Endothelial cell of umbilical vein (primary cell): ENCODE measurements around the gene NRXN3. TPM values are rescaled to one million over a fixed set of nuclear protein-coding genes. Genes with fewer than 3 reads are reported as not detected.

Experiments used
- BruUV-seq: library from RNA; stranded (reverse); fragments of 400-500 nt; replicated peaks from 2 replicates; lab custom pipeline; 2021; lab: Mats Ljungman, UMichigan
- CTCF ChIA-PET: fragments of 300-600, 350-600 bp; sonication (Branson Sonifier 250); formaldehyde crosslinking; loops from one replicate; lab custom pipeline; 2021; ENCODE audit warnings: antibody characterized with exemption, inconsistent platforms; lab: Charles Lee
- POLR2A ChIA-PET: fragments of 300-600, 350-600 bp; sonication (Branson Sonifier 250); formaldehyde crosslinking; loops from one replicate; lab custom pipeline; 2021; ENCODE audit warnings: antibody characterized with exemption, inconsistent platforms; lab: Charles Lee
- DNase-seq: peaks from one replicate; pipeline ENCODE4 v3.0.0-alpha.2; 2011; ENCODE audit warnings: low read depth, low spot score
- FAIRE-seq: peaks from 2 replicates; lab custom pipeline; 2011; peaks lifted over from hg19 to GRCh38; lab: Jason Lieb, UNC
- H2AFZ ChIP-seq: 2 replicates; pipeline ENCODE4 v1.6.0; 2012; ENCODE audit warnings: low read depth, low read length, control low read depth, inconsistent platforms
- H3K27ac ChIP-seq: 2 replicates; pipeline ENCODE4 v1.5.1; 2011; ENCODE audit warnings: low read depth, mild to moderate bottlenecking, control low read depth, low read length, moderate library complexity; ENCODE audit not compliant: insufficient read depth
- H3K27me3 ChIP-seq, 2 experiments: 2 replicates each; pipeline versions ENCODE4 v1.6.0 to v1.6.1; 2011; ENCODE audit warnings: low read length in 2 of 2, mixed read lengths in 1 of 2; ENCODE audit not compliant: control insufficient read depth in 2 of 2, insufficient read depth in 2 of 2
- H3K36me3 ChIP-seq, 2 experiments: 2 replicates in 1 of 2; 3 replicates in 1 of 2; pipeline ENCODE4 v1.5.1; 2011; ENCODE audit warnings: low read length in 2 of 2, mild to moderate bottlenecking in 1 of 2, moderate library complexity in 1 of 2; ENCODE audit not compliant: control insufficient read depth in 2 of 2, insufficient read depth in 2 of 2; ENCODE audit errors: extremely low read depth in 1 of 2
- H3K4me1 ChIP-seq: 3 replicates; pipeline ENCODE4 v1.5.1; 2011; ENCODE audit warnings: mild to moderate bottlenecking, low read length; ENCODE audit not compliant: control insufficient read depth, insufficient read depth; ENCODE audit errors: extremely low read depth
- H3K4me2 ChIP-seq: 2 replicates; pipeline ENCODE4 v1.6.1; 2011; ENCODE audit warnings: low read length, control low read depth, mixed read lengths; ENCODE audit not compliant: insufficient read depth
- H3K4me3 ChIP-seq, 3 experiments: fragments of 200-600 bp in 1 of 3; sonication (generic), shearing (Covaris generic) in 1 of 3; replicated peaks in 1 of 3; 2 replicates each; pipeline ENCODE4 v1.5.1; 2011 to 2016; ENCODE audit warnings: control low read depth in 3 of 3, low read length in 3 of 3, mild to moderate bottlenecking in 2 of 3, inconsistent platforms in 1 of 3, low read depth in 1 of 3, moderate library complexity in 1 of 3; ENCODE audit not compliant: insufficient read depth in 1 of 3
- H3K79me2 ChIP-seq: 2 replicates; pipeline ENCODE4 v1.6.0; 2012; ENCODE audit warnings: low read length, inconsistent platforms; ENCODE audit not compliant: control insufficient read depth, insufficient read depth
- H3K9ac ChIP-seq: replicated peaks from 2 replicates; pipeline ENCODE3; 2011; ENCODE audit warnings: low read length, control low read depth; ENCODE audit not compliant: insufficient read depth; ENCODE audit errors: extremely low read depth
- H3K9me1 ChIP-seq: replicated peaks from 3 replicates; pipeline ENCODE4 v1.6.0; 2011; ENCODE audit warnings: mild to moderate bottlenecking, low read length; ENCODE audit not compliant: control insufficient read depth, insufficient read depth; ENCODE audit errors: extremely low read depth
- H3K9me3 ChIP-seq: replicated peaks from 2 replicates; pipeline ENCODE4 v1.5.1; 2012; ENCODE audit warnings: low read length, inconsistent platforms; ENCODE audit not compliant: control insufficient read depth, insufficient read depth
- H4K20me1 ChIP-seq: replicated peaks from 2 replicates; pipeline ENCODE3; 2011; ENCODE audit warnings: mild to moderate bottlenecking, low read length; ENCODE audit not compliant: control insufficient read depth, insufficient read depth; ENCODE audit errors: extremely low read depth
- EZH2 ChIP-seq: IDR thresholded peaks from 2 replicates; pipeline ENCODE4 v1.6.1; 2012; ENCODE audit warnings: borderline replicate concordance, low read depth, mild to moderate bottlenecking, moderate library complexity, low read length, inconsistent platforms; ENCODE audit not compliant: severe bottlenecking
- FOS ChIP-seq: IDR thresholded peaks from 2 replicates; pipeline ENCODE4 v1.6.1; 2011; ENCODE audit warnings: mild to moderate bottlenecking, low read length, moderate library complexity, borderline replicate concordance; ENCODE audit not compliant: insufficient read depth
- GATA2 ChIP-seq: IDR thresholded peaks from 2 replicates; pipeline ENCODE4 v1.7.0; 2011; ENCODE audit warnings: low read depth, mild to moderate bottlenecking, moderate library complexity, mixed read lengths, low read length; ENCODE audit not compliant: insufficient read length, insufficient read depth
- JUN ChIP-seq: IDR thresholded peaks from 2 replicates; pipeline ENCODE4 v1.6.1; 2011; ENCODE audit warnings: borderline replicate concordance, low read depth; ENCODE audit not compliant: insufficient read length, insufficient read depth
- MYC ChIP-seq: IDR thresholded peaks from one replicate; pipeline ENCODE4 v1.6.1; 2011; ENCODE audit warnings: mild to moderate bottlenecking, low read depth, low read length
- POLR2A ChIP-seq: IDR thresholded peaks from 2 replicates; pipeline ENCODE4 v1.6.1; 2012; ENCODE audit warnings: low read depth, mild to moderate bottlenecking, control low read depth, low read length
- POLR2AphosphoS5 ChIP-seq: IDR thresholded peaks from 2 replicates; pipeline ENCODE4 v1.6.1; 2012; ENCODE audit warnings: low read depth, mild to moderate bottlenecking, control low read depth, low read length, moderate library complexity; ENCODE audit not compliant: insufficient read depth
- dilution Hi-C: fragments of 300-500 bp; cut with MboI; formaldehyde crosslinking; loops from one replicate; pipeline ENCODE4 v1.15.0; 2019; ENCODE audit warnings: low sequenced_read_pairs; ENCODE audit not compliant: extremely low pct_ligation_motif_present
- intact Hi-C: fragments of 100-400 bp; cut with micrococcal nuclease; formaldehyde crosslinking; loops from one replicate; pipeline ENCODE4 v1.10.0; 2022
- polyA plus RNA-seq, 4 experiments: library from polyadenylated mRNA; depleted of rRNA in 3 of 4; stranded (reverse) in 3 of 4; unstranded in 1 of 4; fragments of >200 nt; gene quantifications; 2 replicates each; pipeline versions ENCODE4 v1.2.1 to v1.2.3, GENCODE V29; 2011 to 2012; ENCODE audit warnings: missing spikeins in 1 of 4
- total RNA-seq: library from RNA; stranded (reverse); gene quantifications from 2 replicates; pipeline ENCODE4 v1.2.3, GENCODE V29; 2021
- TF ChIP-seq, protein P1 (sequence below), 2 donors: IDR thresholded peaks; 1 replicate in 1 of 2; 2 replicates in 1 of 2; pipeline ENCODE4 v1.5.1; 2011; ENCODE audit warnings: low read length in 2 of 2, mild to moderate bottlenecking in 2 of 2, moderate library complexity in 2 of 2, control low read depth in 1 of 2, inconsistent platforms in 1 of 2, low read depth in 1 of 2; ENCODE audit not compliant: insufficient read depth in 1 of 2; ENCODE audit errors: extremely low read depth in 1 of 2
- TF ChIP-seq, protein P2 (sequence below): IDR thresholded peaks from 2 replicates; pipeline ENCODE4 v1.6.1; 2011; ENCODE audit not compliant: insufficient read depth, insufficient read length

Gene NRXN3
- total and polyA plus RNA-seq, 2 donors (not counting 3 experiments of a cell fraction or from before 2014, with no cell fraction given), result 0.72 to 4.2 TPM

DNA sequence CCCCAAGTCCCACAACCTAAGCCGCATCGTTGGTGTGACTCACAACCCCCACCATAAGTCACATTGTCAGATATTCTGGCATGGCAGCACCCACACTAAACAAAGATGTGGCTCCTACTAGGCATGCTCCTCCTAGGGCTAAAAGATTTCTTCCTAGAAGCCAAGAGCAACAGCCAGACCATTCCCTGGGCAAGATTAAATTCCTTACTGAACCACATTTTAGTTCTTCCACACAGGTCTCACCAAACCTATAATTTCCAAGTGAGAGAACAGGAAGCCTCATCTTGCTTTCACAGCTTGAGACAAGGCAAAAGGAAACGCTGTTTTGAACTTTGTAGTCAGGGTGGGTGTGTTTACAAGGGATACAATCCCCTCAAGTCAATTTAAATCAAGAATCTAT is 1408.3 kb downstream of the NRXN3 start:
- dilution Hi-C loops (no loop called here), intact Hi-C loops (no loop called here)
- no peak for TF ChIP-seq GATA2
- TF ChIP-seq POLR2A, result no peak
- TF ChIP-seq EZH2, result no peak
- TF ChIP-seq MYC, result no peak
- TF ChIP-seq FOS, result no peak
- TF ChIP-seq, protein P1, sequence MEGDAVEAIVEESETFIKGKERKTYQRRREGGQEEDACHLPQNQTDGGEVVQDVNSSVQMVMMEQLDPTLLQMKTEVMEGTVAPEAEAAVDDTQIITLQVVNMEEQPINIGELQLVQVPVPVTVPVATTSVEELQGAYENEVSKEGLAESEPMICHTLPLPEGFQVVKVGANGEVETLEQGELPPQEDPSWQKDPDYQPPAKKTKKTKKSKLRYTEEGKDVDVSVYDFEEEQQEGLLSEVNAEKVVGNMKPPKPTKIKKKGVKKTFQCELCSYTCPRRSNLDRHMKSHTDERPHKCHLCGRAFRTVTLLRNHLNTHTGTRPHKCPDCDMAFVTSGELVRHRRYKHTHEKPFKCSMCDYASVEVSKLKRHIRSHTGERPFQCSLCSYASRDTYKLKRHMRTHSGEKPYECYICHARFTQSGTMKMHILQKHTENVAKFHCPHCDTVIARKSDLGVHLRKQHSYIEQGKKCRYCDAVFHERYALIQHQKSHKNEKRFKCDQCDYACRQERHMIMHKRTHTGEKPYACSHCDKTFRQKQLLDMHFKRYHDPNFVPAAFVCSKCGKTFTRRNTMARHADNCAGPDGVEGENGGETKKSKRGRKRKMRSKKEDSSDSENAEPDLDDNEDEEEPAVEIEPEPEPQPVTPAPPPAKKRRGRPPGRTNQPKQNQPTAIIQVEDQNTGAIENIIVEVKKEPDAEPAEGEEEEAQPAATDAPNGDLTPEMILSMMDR (IDR thresholded peaks at IDR 0.05; ENCODE audit: extremely low read depth in 1 of 2, insufficient read depth in 1 of 2, low read depth in 1 of 2, low read length in 2 of 2), result no peak
- no peak for TF ChIP-seq JUN
- TF ChIP-seq, protein P2, sequence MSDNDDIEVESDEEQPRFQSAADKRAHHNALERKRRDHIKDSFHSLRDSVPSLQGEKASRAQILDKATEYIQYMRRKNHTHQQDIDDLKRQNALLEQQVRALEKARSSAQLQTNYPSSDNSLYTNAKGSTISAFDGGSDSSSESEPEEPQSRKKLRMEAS, result no peak
- no peak for TF ChIP-seq POLR2AphosphoS5
- Histone ChIP-seq H3K9ac (no peak overlapping the region), H2AFZ (no peak overlapping the region), H3K4me1 (no peaks in the 10 kb centered on the region), H3K36me3 (no peaks in the 10 kb centered on the region), H3K27me3 (no peaks in the 10 kb centered on the region), H4K20me1 (no peaks in the 10 kb centered on the region), H3K9me3 (no peaks in the 10 kb centered on the region), H3K4me3 (no peak overlapping the region), H3K27ac (no peak overlapping the region), H3K9me1 (no peaks in the 10 kb centered on the region), H3K79me2 (no peaks in the 10 kb centered on the region), H3K4me2 (no peak overlapping the region)
- ChIA-PET POLR2A (no interaction called here), CTCF (interaction anchor here (0.8 kb wide), 1 partner anchor 9 kb away, joined by 3 read pairs; no protein-coding TSS in a partner anchor)
- DNase-seq, result no peak
- no TSS peak for BruUV-seq
- no peak for FAIRE-seq
